Measurements from ENCODE around the gene ARSI. TPM values are rescaled to one million over a fixed set of nuclear protein-coding genes. Genes with fewer than 3 reads are reported as not detected.
A peak's percentile ranks its signal among the peaks of the same experiment; 100 is the strongest.

ARSI gene
- total RNA-seq (2014; rRNA removed; shearing (Covaris generic); ENCODE audit: low replicate concordance) = not detected in 2 replicates

DNA sequence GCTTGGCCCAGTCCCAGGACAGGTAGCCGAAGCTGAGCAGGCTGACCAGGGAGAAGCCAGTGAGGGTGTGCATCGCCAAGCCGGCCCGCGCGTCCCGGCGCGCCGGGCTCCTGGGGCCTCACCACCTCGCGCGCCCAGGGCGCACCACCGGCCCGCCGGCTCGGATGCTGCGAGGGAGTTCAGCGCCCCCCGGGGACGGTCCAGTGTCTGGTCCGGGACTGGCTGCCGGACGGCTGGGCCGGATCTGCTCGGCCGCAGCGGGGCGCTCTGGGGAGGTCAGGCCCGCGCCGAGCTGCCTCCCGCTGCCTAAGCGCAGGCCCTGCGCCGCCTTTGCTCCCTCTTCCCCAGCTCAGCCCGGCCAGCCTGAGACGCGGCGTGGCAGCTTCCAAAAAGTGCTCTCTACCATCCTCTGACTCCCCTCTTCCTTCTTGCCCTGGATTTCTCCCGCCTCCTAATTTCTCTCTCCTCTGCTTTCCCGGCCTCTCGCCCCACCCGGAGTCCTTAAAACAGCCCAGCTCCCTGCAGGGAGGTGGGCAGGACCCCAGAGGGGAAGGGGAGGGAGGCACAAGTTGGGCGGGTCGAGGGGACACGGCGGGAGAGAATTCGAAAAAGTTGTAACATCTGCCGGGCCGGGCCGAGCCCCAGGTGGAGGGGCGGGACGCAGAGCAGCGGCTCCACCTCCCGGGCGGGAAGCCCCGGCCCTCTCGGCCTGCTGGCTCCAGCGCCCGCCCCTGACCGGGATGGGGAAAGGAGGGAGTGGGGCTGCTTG is at the start of gene ARSI:
ARSI (minus strand) TSS at position 605 of the 769 bp plus-strand sequence; CDS start at position 73, 532 bp downstream.
- in situ Hi-C loops (cut with HindIII; ENCODE audit: low pct_unique_long_range_greater_than_20kb, low sequenced_read_pairs) = no loop called here

DNA sequence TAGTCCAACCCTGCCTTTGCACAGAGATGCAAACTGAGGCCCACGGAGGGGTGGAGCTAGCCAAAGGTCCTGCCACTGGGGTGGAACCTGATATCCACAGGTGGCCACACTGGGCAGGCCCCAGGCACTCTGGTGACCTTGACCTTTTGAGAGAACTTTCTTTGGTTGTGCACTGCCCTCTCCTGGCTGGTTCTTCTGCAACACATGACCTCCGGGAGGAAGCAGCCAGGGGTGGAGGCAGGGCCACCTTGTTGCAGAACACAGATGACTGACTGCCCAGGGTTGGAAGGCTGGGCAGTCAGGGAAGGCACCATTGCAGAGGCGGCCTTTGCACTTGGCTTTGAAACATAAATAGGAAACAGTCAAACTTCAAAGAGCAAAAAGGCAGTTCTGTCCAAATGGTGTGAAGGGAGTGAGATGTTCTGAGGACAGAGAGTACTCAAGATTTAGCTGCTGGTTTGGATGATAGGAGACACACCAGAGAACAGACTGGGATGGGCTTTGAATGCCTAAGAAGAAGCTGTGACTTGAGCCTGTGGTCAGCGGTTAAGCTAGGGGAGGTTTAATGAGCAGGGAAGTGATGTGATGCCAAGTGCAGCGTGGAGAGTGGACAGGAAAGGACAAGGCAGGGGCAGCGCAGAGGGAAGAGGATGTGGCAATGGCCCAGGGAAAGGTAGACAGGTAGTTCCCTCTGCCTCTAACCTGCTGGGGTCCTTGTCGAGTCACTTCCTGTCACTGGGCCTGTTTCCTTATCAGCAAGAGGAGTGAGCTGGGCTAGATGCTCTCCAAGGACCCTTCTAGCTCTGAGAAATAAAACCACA is 48.0 kb upstream of the ARSI start:
- DNase-seq (ENCODE audit: low read depth) = peak; percentile 68
- in situ Hi-C loops (cut with HindIII; ENCODE audit: low pct_unique_long_range_greater_than_20kb, low sequenced_read_pairs) = no loop called here

More for the DNA sequence above, at the start of gene ARSI:
- DNase-seq (ENCODE audit: low read depth) = no peak

DNA sequence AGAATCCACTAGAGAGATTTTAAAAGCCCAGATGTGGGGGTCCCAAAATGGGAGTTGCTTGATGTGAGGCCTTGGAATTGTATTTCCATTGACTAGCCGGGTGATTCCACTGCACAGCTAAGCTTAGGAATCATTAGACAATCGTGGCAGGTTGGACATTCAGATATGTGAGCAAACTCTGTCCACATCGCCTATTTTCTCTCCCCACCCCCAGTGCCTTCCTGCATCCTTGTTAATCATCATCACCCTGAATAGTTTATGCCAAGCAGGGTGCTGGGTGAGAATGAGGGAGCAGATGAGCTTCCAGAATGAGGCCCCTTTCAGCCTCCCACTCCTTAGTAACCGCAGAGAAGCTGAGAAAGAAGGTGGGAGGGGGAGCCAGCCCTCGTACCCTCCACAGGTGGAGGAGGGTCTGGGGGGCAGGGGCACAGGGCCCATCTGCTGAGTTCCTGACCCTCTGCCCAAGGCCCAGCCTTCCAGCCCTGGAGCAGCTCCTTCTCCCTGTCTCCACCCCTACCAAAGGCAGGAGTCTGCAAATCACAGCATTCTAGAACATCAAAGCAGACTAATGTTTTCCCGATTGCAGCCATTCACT is 47.1 kb upstream of the ARSI start:
- DNase-seq (ENCODE audit: low read depth) = no peak
- in situ Hi-C loops (cut with HindIII; ENCODE audit: low pct_unique_long_range_greater_than_20kb, low sequenced_read_pairs) = no loop called here

DNA sequence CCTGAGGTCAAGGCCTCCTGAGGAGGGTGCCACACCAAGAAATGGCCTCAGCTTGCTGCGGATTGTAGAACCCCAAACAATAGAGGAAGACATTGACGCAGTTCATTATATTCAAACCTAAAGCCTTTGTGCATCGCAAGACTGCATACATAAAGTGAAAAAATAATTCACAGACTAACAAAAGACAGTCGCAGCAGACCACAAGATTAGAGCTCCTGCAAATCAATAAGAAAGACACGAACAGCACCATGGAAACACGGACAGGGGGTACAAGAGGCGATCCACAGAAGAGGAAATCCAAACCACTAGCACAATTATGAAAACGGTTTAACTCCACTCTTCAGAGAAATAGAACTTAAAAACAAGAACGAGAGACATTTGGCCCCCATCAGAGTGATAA is 44.7 kb upstream of the ARSI start:
- DNase-seq (ENCODE audit: low read depth) = no peak
- in situ Hi-C loops (cut with HindIII; ENCODE audit: low pct_unique_long_range_greater_than_20kb, low sequenced_read_pairs) = no loop called here

DNA sequence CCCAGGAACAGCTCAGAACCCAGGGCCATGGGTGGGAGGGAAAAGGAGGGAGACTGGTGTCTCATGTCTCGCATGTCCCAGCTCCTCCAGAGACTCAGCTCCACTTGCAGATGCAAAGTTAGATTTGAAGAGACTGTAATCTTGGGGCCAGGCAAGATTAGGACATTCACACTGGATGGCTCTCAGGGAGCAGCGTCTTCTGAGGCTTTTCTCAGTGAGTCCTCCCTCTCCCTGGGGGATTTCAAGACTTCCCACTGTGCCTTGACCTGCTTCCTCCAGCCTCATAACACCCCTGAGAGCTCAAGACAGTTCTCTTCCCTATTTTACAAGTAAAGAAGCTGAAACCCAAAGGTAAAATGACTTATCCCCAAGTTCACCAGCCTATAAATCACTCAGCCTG is 44.3 kb upstream of the ARSI start:
- DNase-seq (ENCODE audit: low read depth) = no peak
- in situ Hi-C loops (cut with HindIII; ENCODE audit: low pct_unique_long_range_greater_than_20kb, low sequenced_read_pairs) = no loop called here

DNA sequence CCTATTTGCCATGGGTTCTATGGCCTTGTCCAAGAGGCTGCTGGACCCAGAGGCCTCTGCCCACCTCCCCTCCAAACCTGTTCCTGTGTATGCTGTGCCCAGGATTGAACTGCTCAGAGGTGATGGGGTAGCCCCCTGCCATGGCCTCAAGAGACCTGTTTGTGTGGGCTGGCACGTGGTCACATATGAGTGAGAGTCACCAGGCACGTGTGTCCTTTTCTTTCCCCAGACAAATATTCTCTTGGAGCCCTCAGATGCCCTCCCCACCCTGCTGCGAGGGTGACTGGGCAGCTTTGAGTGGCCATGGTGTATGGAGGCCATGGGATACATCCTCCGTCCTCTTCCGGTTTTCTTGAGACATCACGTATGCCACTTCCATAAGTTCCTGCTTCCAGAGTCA is 43.9 kb upstream of the ARSI start:
- in situ Hi-C loops (cut with HindIII; ENCODE audit: low pct_unique_long_range_greater_than_20kb, low sequenced_read_pairs) = no loop called here

DNA sequence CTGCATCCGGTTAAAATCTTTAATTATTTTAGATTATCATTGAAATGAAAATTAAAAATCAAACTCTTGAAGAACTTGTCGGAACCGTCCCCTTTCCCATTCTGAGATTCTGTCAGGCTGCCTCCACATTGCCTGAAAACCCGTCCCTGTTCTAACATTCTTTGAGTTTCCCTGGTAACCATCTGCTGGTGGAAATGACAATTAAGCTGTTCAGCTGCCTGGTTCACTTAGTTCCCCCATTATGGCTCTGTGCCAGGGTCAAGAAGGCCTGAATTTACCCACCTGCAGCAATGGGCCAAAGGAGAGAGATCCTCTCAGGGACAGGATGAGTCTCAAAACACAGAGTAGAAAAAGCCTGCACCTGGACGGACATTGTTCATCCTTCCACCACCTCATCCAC is 43.0 kb upstream of the ARSI start:
- in situ Hi-C loops (cut with HindIII; ENCODE audit: low pct_unique_long_range_greater_than_20kb, low sequenced_read_pairs) = no loop called here
- DNase-seq (ENCODE audit: low read depth) = no peak

More for the DNA sequence above, 43.9 kb upstream of the ARSI start:
- DNase-seq (ENCODE audit: low read depth) = no peak

DNA sequence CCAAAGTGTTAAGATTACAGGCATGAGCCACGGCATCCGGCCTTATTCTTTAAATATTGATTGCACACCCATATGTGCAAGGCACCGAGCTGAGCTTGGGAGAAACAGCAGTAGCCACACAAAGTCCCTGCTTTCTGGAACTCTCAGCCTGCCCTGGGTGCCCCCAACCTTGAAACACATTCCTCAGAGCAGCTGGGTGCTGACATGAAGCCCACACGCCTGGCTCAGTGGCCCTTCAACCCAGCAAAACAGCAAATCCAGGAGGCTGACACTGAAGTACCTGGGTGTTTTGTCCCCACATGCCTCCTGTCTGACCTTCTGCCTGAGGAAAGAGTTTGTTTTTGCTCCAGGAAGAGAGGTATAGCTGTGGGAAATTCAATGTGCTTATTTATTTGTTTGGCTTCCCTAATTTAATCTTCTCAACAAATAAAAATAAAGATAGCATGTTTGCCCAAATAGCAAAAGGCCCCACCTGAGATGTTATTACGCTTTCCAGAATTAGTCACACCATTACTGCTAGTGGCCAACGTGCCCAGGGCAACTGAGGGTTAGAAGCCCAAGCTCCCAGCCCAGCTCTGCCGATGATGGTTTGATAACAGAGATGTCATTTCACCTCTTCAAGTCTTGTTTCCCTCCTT is 41.4 kb upstream of the ARSI start:
- DNase-seq (ENCODE audit: low read depth) = no peak

DNA sequence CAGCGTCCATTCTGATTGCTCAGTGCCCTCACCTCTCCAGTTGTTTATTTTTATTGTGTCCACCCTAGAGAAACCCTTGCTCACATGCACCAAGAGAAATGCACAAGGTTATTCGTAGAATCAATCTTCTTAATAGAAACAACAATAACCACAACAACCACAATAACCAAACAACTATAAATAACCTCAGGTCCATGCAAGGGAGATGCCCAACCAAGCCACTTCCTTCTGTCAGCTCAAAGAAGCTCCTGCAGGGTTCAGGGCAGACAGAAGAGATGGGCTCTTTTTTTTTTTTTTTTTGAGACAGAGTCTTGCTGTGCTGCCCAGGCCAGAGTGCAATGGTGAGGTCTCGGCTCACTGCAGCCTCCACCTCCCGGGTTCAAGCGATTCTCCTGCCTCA is 39.9 kb upstream of the ARSI start:
- in situ Hi-C loops (cut with HindIII; ENCODE audit: low pct_unique_long_range_greater_than_20kb, low sequenced_read_pairs) = no loop called here
- no peak for DNase-seq (ENCODE audit: low read depth)

More for the DNA sequence above, 41.4 kb upstream of the ARSI start:
- in situ Hi-C loops (cut with HindIII; ENCODE audit: low pct_unique_long_range_greater_than_20kb, low sequenced_read_pairs) = no loop called here

DNA sequence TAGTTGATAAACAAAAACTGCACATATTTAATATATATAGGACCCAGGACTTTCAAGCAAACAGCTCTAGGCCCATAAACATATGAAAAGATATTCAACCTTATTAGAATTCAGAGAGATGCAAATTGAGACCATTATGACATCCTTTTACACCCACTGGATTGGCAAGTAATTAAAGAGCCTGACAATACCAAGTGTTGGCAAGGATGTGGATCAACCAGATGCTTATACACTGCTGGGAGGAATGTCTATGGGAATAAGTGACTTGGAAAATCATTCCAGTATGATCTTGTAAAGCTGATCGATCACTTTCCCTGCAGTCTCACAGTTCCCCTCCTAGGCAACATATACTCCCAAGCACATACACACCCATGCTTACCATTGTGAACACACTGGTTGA is 39.3 kb upstream of the ARSI start:
- no peak for DNase-seq (ENCODE audit: low read depth)
- in situ Hi-C loops (cut with HindIII; ENCODE audit: low pct_unique_long_range_greater_than_20kb, low sequenced_read_pairs) = no loop called here

DNA sequence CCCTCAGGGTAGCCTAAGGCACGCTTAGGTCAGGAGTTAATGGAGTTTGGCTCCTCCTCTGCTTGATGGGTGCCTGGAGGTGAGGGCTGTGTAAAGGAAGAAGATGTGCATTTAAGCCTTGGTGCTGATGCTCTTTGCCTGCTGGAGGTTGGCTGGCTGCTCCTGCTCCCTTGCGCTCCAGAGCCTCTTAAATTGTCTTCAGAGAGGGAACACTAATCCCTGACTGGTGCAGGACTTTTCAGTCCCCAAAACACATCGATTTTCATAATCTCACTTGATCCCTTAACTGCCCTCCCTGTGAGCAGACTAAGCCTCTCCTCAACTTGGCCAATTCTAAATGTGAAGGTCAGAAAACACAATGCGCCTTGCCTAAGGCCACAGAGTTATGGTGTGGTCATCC is 38.6 kb upstream of the ARSI start:
- DNase-seq (ENCODE audit: low read depth) = no peak
- in situ Hi-C loops (cut with HindIII; ENCODE audit: low pct_unique_long_range_greater_than_20kb, low sequenced_read_pairs) = no loop called here

DNA sequence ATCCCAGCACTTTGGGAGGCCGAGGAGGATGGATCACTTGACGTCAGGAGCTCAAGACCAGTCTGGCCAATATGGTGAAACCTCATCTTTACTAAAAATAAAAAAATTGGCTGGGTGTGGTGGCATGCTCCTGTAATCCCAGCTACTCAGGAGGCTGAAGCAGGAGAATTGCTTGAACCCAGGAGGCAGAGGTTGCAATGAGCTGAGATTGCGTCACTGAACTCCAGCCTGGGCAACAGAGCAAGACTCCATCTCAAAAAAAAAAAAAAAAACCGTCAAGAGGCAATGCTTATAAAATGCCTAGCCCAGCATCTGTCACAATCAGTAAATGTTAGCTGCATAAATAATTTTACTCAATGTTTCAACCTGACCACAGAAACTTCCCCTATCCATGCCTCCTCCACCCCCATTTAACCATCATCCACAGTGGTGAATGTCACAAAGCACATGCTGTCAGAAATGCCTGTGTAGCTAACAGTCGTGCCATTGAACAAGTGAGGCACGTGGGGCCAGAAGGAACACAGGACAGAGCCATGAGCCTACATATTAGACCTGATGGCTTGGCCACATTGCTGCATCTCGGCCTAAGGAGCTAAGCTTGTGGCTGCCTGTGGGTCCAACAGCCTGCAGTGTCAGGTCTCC is 38.0 kb upstream of the ARSI start:
- in situ Hi-C loops (cut with HindIII; ENCODE audit: low pct_unique_long_range_greater_than_20kb, low sequenced_read_pairs) = no loop called here
- DNase-seq (ENCODE audit: low read depth) = no peak

DNA sequence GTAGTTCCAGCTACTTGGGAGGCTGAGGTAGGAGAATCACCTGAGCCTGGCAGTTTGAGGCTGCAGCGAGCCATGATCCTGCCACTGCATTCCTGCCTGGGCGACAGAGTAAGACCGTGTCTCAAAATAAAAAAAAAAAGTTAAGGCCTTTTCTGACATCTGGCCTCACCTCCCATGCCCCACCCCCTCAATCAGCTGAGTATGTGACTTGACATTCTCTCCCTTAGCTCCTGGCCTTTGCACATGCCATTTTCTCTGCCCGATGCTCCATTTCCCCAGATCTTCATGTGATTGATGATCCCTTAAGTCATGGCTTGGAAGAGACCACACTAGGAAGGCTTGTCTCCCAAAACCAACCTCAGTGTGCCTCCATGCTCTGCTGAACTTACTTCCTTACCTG is 37.1 kb upstream of the ARSI start:
- in situ Hi-C loops (cut with HindIII; ENCODE audit: low pct_unique_long_range_greater_than_20kb, low sequenced_read_pairs) = no loop called here
- no peak for DNase-seq (ENCODE audit: low read depth)

DNA sequence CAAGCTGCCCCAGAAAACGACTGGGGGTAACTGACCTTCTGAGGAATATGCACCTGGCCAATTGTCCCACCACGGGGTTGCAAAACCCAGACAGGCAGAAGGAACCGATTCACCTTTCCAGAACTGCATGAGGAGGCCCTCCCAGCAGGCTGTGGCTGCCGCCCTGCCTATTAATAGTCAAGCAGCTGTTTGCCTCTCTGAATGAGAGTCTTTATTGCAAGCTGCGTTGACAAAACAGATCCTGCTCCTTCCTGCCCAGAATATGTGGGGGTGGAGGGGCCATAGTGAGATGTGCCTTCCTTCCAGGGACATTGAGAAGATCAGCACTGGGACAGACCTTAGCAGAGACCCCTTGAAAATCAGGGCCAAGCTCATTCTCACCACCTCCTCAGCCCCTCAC is 36.5 kb upstream of the ARSI start:
- DNase-seq (ENCODE audit: low read depth) = no peak
- in situ Hi-C loops (cut with HindIII; ENCODE audit: low pct_unique_long_range_greater_than_20kb, low sequenced_read_pairs) = no loop called here

DNA sequence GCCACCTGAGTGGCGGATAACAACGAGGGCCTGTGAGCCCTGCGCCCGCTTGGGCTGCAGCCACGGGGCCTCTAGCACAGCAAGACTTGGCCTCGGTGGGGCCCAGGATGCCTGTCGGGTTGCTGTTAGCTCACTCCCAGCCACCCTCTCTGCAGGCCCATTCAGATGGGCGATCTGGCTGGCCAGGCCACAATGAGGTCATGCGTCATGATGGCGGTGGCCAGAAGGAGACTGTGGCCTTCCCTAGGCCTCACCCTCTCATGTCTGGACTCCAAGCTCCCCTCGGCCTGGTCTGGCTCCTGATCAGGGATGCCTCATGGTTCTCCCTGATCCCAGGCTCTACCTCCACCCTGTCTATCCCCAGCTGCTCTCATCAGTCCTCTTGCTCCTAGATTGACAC is 35.8 kb upstream of the ARSI start:
- in situ Hi-C loops (cut with HindIII; ENCODE audit: low pct_unique_long_range_greater_than_20kb, low sequenced_read_pairs) = no loop called here
- DNase-seq (ENCODE audit: low read depth) = no peak

DNA sequence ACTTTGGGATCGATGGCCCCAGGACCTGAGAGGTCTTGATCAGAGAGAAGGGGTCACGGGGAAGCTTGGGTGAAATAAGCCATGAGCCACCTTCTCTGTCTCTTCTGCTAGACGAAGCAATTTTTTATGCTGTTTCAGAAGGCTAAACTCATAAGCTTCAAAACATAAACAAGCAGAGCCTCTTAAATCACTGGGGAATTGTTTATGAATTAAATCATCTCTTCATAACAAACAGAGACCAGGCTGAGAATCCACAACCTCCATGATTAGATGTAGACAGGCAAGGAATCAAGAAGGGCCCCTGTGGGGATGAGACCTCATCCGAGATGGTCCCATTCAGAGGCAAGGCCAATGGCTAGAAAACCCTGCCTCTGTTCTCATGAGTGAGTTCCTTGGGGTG is 33.1 kb upstream of the ARSI start:
- DNase-seq (ENCODE audit: low read depth) = no peak
- in situ Hi-C loops (cut with HindIII; ENCODE audit: low pct_unique_long_range_greater_than_20kb, low sequenced_read_pairs) = no loop called here

DNA sequence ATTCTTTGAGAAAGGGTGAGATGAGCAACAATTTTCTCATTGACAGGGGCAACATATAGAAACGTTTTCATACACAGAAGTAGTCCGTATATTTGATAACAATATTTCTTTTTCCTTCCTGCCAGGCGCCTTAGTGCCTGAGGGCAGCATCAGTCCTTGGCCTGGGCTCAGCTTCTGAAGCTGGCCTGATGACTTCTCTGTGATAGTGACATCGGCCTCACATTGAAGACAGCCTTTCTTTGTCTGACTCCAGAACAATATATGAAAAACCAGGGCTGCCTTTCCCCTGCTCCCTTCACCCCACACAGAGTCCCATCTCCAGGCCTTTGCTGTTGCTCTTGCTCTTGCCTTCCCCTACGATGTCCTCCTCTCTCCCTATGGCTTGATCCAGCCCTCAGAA is 30.7 kb upstream of the ARSI start:
- no peak for DNase-seq (ENCODE audit: low read depth)
- in situ Hi-C loops (cut with HindIII; ENCODE audit: low pct_unique_long_range_greater_than_20kb, low sequenced_read_pairs) = no loop called here

Measured in Caki2 (cell line).